HG03097 (cell line): Measurements from ENCODE around the gene GDF2.

Source experiments
- ATAC-seq: cut with Tn5 transposase; IDR thresholded peaks from one replicate; pipeline ENCODE4 v1.9.1; 2021; ENCODE audit not compliant: unreplicated experiment, low FRiP score

Gene GDF2

DNA sequence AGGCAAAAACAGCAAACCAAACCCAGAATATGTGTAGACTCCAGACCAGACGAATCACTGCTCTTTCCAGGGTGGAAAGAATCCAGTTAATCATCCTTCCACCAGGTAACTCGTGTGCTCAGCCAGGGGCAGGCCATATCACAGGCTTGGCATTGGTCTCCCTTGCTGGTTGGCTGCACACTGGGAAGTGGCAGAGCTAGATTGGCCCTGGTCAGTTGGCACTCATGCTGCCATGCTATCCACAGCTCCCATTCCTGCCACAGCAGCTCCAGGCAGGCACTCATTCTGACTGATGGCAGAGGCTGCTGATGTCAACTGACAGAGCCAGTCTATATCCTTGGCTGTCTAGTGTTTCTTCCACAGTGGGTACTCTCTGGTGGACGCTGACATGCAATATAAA lies 31.9 kb upstream of the GDF2 start:
- no peak for ATAC-seq

DNA sequence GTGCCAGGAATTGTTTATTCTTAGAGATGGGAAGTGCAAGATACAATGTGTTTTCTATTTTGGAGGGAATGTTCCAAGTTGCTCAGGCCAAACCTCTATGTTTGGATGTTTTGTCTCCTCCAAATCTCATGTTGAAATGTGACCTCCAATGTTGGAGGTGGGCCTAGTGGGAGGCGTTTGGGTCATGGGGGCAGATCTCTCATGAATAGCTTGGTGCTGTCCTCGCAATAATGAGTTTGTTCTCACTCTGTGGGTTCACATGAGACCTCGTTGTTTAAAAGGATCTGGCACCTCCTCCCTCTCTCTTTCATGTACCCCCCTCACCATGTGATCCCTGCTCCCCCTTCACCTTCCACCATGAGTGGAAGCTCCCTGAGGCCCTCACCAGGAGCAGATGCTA lies 30.6 kb upstream of the GDF2 start:
- no peak for ATAC-seq

DNA sequence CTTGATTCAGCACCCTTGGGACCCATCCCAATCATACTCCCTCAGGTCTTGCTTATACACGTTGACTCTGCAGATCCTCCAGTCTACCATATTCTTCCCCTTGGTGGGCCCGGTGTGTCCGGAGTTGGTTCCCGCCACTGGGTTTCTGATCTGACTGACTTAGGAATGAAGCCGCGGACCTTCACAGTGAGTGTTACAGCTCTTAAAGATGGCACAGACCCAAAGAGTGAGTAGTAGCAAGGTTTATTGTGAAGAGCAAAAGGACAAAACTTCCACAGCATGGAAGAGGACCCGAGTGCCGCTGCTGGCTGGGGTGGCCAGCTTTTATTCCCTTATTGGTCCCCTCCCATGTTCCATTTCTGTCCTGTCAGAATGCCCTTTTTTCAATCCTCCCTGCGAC lies 28.2 kb upstream of the GDF2 start:
- ATAC-seq = no peak

DNA sequence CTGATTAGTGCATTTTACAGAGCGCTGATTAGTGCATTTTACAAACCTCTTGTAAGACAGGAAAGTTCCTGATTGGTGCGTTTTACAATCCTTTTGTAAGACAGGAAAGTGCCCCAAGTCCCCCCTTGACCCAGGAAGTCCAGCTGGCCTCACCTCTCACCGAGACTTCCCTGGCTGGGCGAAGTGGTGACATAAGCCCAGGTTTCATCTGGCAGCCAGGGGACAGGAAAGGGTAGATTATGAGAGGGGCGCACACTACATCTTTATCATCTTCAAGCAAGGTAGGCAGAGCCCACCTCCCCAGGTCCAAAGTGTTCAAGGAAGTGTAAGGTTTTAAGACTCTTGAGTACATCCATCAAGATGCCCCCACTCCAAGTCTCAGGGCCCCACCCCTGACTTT lies 27.8 kb upstream of the GDF2 start:
- ATAC-seq = no peak

- ATAC-seq = no peak
These were observed 26.8 kb upstream of the GDF2 start for GRCh38 chr10:47295411-47295810.

DNA sequence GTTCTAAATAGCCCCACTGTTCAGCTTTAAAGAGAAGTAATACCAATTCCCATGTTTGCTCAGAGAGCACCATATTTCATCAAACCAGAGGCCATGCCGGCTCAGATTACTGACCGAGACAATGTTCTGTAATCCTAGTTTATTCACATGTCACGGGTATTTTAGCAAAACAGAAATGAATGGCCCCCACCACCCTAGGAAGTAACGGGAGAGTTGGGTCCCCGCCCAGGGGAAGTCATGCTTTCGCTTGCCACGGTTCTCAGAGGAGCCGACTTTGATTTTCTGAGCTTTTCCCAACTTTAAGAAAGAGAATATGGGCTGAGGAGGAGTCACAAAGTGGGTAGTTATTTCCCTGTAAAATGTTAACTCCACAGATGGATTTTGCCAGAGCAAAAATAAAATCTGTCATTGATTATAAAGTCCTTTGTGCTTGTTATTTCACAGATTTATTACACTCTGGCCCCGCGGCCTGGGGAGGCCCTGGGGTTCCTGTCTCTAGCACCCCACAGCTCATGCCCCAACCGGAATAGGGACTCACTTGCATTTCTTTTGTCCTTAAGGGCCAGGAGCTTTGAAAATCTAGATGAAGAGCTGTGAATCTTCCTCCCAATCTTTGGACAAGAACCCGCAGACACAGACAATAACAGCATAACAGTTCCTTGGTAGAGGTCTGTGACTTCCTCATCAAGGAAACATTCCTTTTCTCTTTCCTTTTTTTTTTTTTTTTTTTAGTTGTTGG lies 25.9 kb upstream of the GDF2 start:
- ATAC-seq = no peak

GRCh38 chr10:47296941-47297340 lies 25.3 kb upstream of the GDF2 start:
- ATAC-seq = no peak

- ATAC-seq = no peak
These were observed 24.3 kb upstream of the GDF2 start for GRCh38 chr10:47297866-47298540.

GRCh38 chr10:47298715-47299114 lies 23.5 kb upstream of the GDF2 start:
- ATAC-seq = no peak

- ATAC-seq = no peak
These were observed 22.4 kb upstream of the GDF2 start, which contains the start of gene GDF10 for GRCh38 chr10:47299611-47300428. TSS of gene GDF10 (plus strand) at chr10:47300197. CDS start at chr10:47300652, 455 bp downstream.

DNA sequence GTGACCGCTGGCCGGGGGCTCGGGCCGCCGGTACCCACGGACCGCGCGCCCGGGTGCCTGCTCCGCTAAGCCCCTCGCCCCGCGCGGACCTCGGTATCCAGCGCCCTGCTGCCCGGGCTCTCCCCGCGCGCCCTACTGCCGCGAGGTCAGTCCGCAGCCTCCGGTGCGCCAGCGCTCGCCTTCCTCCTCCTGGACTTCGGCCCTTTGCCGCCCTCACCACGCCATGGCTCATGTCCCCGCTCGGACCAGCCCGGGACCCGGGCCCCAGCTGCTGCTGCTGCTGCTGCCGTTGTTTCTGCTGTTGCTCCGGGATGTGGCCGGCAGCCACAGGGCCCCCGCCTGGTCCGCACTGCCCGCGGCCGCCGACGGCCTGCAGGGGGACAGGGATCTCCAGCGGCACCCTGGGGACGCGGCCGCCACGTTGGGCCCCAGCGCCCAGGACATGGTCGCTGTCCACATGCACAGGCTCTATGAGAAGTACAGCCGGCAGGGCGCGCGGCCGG lies 21.8 kb upstream of the GDF2 start:
- no peak for ATAC-seq

- ATAC-seq = no peak
These were observed 20.4 kb upstream of the GDF2 start for GRCh38 chr10:47301833-47302232.

GRCh38 chr10:47303105-47303504 lies 19.1 kb upstream of the GDF2 start:
- ATAC-seq = no peak

GRCh38 chr10:47303866-47304265 lies 18.4 kb upstream of the GDF2 start:
- ATAC-seq = no peak

- no peak for ATAC-seq
These were observed 16.7 kb upstream of the GDF2 start for GRCh38 chr10:47305566-47305965.

GRCh38 chr10:47306387-47307210 lies 15.7 kb upstream of the GDF2 start:
- no peak for ATAC-seq

DNA sequence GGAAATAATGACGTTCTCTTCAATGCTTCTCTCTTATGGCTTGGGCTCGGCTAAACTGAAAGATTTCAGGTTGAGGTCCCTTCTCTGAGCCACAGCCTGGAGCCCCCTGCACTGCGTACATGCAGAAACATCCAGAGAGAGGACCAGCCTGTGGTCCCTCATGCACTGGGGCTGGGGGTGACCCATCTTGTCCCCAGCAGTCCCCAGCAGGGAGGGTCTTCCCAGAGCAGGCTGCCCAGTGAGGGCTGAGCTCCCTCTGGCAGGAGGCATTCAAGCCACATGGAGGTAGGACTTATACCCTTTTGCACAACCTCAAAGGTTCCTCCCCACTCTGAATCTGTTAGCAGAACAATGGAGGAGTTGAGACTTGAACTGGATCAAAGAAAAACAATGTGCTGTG lies 14.9 kb upstream of the GDF2 start:
- ATAC-seq = no peak

DNA sequence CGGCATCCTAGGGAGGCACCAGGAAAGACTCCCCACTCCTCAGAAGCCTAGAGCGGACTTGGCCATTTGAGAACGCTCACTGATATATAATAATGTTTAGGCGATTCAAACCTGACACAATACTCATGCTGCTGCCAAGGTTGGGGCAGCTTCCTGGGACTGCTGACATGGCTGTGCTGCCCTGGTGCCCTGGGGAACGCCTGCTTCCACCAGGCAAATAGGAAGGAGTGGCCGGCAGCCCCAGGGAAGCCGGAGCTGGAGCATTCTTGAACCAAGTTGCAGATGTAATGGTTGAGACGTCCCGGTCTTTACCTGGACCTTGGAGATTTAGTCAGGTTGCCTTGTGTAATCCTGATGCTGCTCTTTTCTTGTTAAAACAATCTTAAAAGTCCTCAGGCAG lies 13.5 kb upstream of the GDF2 start:
- no peak for ATAC-seq

DNA sequence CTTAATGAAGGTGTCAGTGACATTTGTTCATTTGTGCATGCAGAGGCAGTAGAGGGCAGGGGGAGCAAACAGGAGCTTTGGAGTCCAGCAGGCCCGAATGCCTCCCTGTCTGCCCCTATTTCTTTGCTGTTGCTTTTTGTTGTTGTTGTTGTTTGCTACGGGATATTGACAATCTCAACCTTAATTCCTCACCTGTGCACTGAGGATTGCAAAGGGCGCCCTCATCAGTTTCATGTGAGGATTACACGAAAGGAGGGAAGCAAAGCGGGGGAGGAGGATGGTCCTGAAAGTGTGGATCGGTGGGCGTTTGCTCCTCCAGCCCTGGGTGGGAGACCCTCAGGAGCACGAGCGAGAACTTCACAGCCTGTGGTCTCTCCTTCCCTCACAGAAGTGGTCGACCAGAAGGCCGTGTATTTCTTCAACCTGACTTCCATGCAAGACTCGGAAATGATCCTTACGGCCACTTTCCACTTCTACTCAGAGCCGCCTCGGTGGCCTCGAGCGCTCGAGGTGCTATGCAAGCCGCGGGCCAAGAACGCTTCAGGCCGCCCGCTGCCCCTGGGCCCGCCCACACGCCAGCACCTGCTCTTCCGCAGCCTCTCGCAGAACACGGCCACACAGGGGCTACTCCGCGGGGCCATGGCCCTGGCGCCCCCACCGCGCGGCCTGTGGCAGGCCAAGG lies 12.7 kb upstream of the GDF2 start:
- no peak for ATAC-seq

DNA sequence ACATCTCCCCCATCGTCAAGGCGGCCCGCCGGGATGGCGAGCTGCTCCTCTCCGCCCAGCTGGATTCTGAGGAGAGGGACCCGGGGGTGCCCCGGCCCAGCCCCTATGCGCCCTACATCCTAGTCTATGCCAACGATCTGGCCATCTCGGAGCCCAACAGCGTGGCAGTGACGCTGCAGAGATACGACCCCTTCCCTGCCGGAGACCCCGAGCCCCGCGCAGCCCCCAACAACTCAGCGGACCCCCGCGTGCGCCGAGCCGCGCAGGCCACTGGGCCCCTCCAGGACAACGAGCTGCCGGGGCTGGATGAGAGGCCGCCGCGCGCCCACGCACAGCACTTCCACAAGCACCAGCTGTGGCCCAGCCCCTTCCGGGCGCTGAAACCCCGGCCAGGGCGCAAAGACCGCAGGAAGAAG lies 12.2 kb upstream of the GDF2 start:
- ATAC-seq = no peak
